Caco-2 (cell line): ENCODE measurements around the gene ITGA5. TPM values are rescaled to one million over a fixed set of nuclear protein-coding genes. Genes with fewer than 3 reads are reported as not detected.

ENCODE experiments used
- BruUV-seq: library from RNA; stranded (reverse); fragments of 400-500 nt; replicated peaks from 2 replicates; lab custom pipeline; 2021; lab: Mats Ljungman, UMichigan
- CTCF ChIA-PET: fragments of 300-600 bp; sonication (Branson Sonifier 250); formaldehyde crosslinking; loops from one replicate; lab custom pipeline; 2022; ENCODE audit warnings: antibody characterized with exemption; lab: Charles Lee
- POLR2A ChIA-PET: fragments of 300-600 bp; sonication (Branson Sonifier 250); formaldehyde crosslinking; loops from one replicate; lab custom pipeline; 2022; ENCODE audit warnings: antibody characterized with exemption; lab: Charles Lee
- DNase-seq, 2 experiments: peaks; one replicate each; pipeline versions ENCODE4 v3.0.0 to v3.0.0-alpha.2; 2020 to 2022
- H3K27me3 ChIP-seq: replicated peaks from 2 replicates; pipeline ENCODE4 v1.6.0; 2011; ENCODE audit warnings: low read length; ENCODE audit not compliant: control insufficient read depth, insufficient read depth
- H3K36me3 ChIP-seq: 2 replicates; pipeline ENCODE4 v1.5.1; 2011; ENCODE audit warnings: low read length; ENCODE audit not compliant: control insufficient read depth, insufficient read depth
- H3K4me1 ChIP-seq: fragments of 250-450 bp; sonication (Bioruptor Pico); 2 replicates; pipeline ENCODE4 v1.5.1; 2020; ENCODE audit warnings: mild to moderate bottlenecking
- H3K4me3 ChIP-seq: 2 replicates; pipeline ENCODE4 v1.5.1; 2011; ENCODE audit warnings: low read depth, mild to moderate bottlenecking, control low read depth, low read length
- H3K9me3 ChIP-seq: fragments of 250-450 bp; sonication (Bioruptor Pico); 2 replicates; pipeline ENCODE4 v1.5.1; 2020; ENCODE audit warnings: mild to moderate bottlenecking, moderate library complexity
- H3K27ac Mint-ChIP-seq: one replicate; pipeline ENCODE4 v1.8.0; 2022; ENCODE audit warnings: mixed read lengths; ENCODE audit not compliant: unreplicated experiment
- H3K27me3 Mint-ChIP-seq: one replicate; pipeline ENCODE4 v1.8.0; 2022; ENCODE audit warnings: mixed read lengths; ENCODE audit not compliant: insufficient read depth, unreplicated experiment
- H3K36me3 Mint-ChIP-seq: one replicate; pipeline ENCODE4 v1.8.0; 2022; ENCODE audit warnings: mild to moderate bottlenecking, mixed read lengths; ENCODE audit not compliant: insufficient read depth, unreplicated experiment
- H3K4me1 Mint-ChIP-seq: one replicate; pipeline ENCODE4 v1.8.0; 2022; ENCODE audit warnings: low read depth, mixed read lengths; ENCODE audit not compliant: unreplicated experiment
- H3K4me3 Mint-ChIP-seq: one replicate; pipeline ENCODE4 v1.8.0; 2022; ENCODE audit warnings: mild to moderate bottlenecking, moderate library complexity, mixed read lengths; ENCODE audit not compliant: unreplicated experiment
- H3K9me3 Mint-ChIP-seq: one replicate; pipeline ENCODE4 v1.8.0; 2022; ENCODE audit warnings: mixed read lengths; ENCODE audit not compliant: unreplicated experiment
- intact Hi-C: fragments of 100-400 bp; cut with micrococcal nuclease; formaldehyde crosslinking; loops from one replicate; pipeline ENCODE4 v1.10.0; 2022; ENCODE audit not compliant: unreplicated experiment
- total RNA-seq: library from RNA; stranded (reverse); gene quantifications from 2 replicates; pipeline ENCODE4 v1.2.3, GENCODE V29; 2022
- TF ChIP-seq, protein P1 (sequence below), 2 experiments: fragments of 200-600 bp in 1 of 2; IDR thresholded peaks; 1 replicate in 1 of 2; 2 replicates in 1 of 2; pipeline versions ENCODE4 v1.5.1 to v1.8.0; 2011 to 2022; ENCODE audit warnings: antibody characterized with exemption in 1 of 2, control low read depth in 1 of 2, inconsistent platforms in 1 of 2, low read depth in 1 of 2, low read length in 1 of 2, mild to moderate bottlenecking in 1 of 2, moderate library complexity in 1 of 2; ENCODE audit not compliant: insufficient read depth in 1 of 2, severe bottlenecking in 1 of 2, unreplicated experiment in 1 of 2

Gene ITGA5
- total RNA-seq, 1 experiment from 2014 or later = 17.3 TPM

DNA sequence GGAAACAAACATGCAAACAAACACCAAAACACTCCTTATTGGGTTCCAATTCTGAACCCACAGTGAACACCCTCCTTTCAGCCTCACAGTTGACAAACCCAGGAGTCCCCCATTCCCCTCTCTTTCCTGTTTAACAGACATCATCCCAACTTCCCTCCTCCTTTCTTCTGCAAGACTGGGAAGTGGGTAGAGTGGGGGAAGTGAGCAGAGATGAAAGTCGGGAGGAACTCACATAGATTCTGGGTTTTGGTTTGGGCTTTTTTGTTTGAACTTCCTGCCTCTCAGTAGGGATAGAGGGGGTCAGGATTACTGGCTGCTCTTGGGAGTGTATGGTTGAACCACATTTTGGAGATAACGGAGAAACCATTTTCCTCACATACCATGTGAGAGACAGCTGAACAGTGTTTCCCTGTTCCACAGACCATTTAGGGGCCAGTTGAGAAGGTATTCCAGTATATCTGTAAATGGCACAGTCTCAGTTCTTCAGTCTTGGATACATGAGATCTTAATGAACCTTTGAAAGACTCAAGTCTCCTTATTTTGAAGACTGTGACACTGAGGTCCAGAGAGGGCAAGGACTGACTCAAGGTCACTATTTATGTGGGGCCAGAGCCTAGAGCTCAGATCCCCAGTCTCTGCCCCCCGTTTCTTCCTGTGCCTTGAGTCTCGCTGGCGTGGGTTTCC is 50.9 kb downstream of the ITGA5 start:
- Histone ChIP-seq H3K4me1 (peaks cover 6% of the 10 kb centered on the region; the same call in 1 of the 2 replicates), H3K27me3 (no peaks in the 10 kb centered on the region), H3K4me3 (no peak overlapping the region), H3K9me3 (no peaks in the 10 kb centered on the region), H3K36me3 (no peaks in the 10 kb centered on the region)
- H3K4me3 Mint-ChIP-seq = peak overlapping the region; percentile 23
- no peaks in the 10 kb centered on the region for H3K9me3 Mint-ChIP-seq
- no peak for DNase-seq
- TF ChIP-seq, protein P1, sequence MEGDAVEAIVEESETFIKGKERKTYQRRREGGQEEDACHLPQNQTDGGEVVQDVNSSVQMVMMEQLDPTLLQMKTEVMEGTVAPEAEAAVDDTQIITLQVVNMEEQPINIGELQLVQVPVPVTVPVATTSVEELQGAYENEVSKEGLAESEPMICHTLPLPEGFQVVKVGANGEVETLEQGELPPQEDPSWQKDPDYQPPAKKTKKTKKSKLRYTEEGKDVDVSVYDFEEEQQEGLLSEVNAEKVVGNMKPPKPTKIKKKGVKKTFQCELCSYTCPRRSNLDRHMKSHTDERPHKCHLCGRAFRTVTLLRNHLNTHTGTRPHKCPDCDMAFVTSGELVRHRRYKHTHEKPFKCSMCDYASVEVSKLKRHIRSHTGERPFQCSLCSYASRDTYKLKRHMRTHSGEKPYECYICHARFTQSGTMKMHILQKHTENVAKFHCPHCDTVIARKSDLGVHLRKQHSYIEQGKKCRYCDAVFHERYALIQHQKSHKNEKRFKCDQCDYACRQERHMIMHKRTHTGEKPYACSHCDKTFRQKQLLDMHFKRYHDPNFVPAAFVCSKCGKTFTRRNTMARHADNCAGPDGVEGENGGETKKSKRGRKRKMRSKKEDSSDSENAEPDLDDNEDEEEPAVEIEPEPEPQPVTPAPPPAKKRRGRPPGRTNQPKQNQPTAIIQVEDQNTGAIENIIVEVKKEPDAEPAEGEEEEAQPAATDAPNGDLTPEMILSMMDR (IDR thresholded peaks at IDR 0.05; ENCODE audit: insufficient read depth in 1 of 2, low read depth in 1 of 2, low read length in 1 of 2, severe bottlenecking in 1 of 2, unreplicated experiment in 1 of 2) = no peak
- intact Hi-C loops = loop anchor here (1.0 to 2.0 kb wide), 2 partner anchors 31 to 148 kb away; no protein-coding TSS in a partner anchor
- no peak overlapping the region for H3K27ac Mint-ChIP-seq
- BruUV-seq = no TSS peak
- H3K4me1 Mint-ChIP-seq = no peaks in the 10 kb centered on the region
- POLR2A ChIA-PET = interaction anchor here (0.6 to 1.0 kb wide), 2 partner anchors 43 to 290 kb away, joined by 3 to 11 read pairs; partner anchors contain the start of gene COPZ1
- H3K27me3 Mint-ChIP-seq = no peaks in the 10 kb centered on the region
- H3K36me3 Mint-ChIP-seq = peaks cover 8% of the 10 kb centered on the region
- CTCF ChIA-PET = interaction anchor here (0.5 to 2.4 kb wide), 10 partner anchors 9 to 1115 kb away, joined by 3 to 28 read pairs (median 5); partner anchors contain the start of gene COPZ1

DNA sequence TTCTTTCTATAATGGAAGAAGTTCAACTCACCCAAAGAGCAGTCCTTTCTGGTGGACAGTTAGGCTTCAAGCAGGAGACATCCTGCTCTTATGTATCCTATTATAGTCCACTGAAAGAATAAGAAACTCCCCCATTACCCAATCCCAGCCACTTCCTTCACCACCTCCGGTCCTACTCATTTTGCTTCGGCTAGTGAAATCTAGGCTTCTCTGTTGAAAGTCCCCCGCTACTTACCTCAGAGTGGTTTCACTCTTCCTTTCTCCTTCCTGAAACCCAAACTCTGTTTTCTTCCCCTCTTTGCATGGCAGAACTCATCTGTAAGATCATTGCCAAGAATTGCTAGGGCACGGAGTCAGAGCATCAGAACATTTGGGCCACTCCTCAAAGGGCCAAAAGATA is 54.7 kb downstream of the ITGA5 start, which contains the start of gene GPR84:
TSS of gene GPR84 (minus strand) at position 74 of the 400 bp plus-strand sequence. CDS start 635 bp downstream, outside the sequence.
- intact Hi-C loops = no loop called here
- no peaks in the 10 kb centered on the region for H3K9me3 ChIP-seq
- Mint-ChIP-seq H3K27ac (no peak within 1 kb of the TSS), H3K27me3 (no peaks in the 10 kb centered on the region), H3K4me1 (no peaks in the 10 kb centered on the region), H3K36me3 (no peaks in the 10 kb centered on the region), H3K4me3 (no peak within 1 kb of the TSS), H3K9me3 (no peaks in the 10 kb centered on the region)
- H3K36me3 ChIP-seq = no peaks in the 10 kb centered on the region
- TF ChIP-seq, protein P1 (IDR thresholded peaks at IDR 0.05; ENCODE audit: insufficient read depth in 1 of 2, low read depth in 1 of 2, low read length in 1 of 2, severe bottlenecking in 1 of 2, unreplicated experiment in 1 of 2) = no peak
- ChIA-PET CTCF (no interaction called here), POLR2A (no interaction called here)
- no peak within 1 kb of the TSS for H3K4me3 ChIP-seq
- no peaks in the 10 kb centered on the region for H3K27me3 ChIP-seq
- DNase-seq = no peak
- no TSS peak for BruUV-seq
- peaks cover 12% of the 10 kb centered on the region for H3K4me1 ChIP-seq

DNA sequence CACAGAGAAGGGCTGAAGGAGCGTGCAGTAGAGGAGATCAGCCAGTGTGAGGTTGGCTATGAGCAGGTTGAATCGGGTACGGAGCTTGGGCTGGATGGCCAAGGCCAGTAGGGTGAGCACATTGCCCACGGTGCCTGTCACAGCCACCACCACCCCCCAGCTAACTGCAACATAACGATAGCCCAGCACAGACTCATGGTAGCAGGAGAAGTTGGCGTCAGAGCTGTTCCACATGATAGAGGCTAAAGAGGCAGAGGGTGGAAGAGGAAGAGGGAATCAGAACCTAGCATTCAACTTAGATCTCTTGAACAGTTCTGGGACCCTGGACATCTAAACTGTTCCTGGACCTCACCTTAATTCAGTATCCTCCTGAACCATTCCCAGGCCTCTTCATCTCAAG is 55.4 kb downstream of the ITGA5 start:
- Mint-ChIP-seq H3K4me1 (no peaks in the 10 kb centered on the region), H3K27me3 (no peaks in the 10 kb centered on the region), H3K36me3 (no peaks in the 10 kb centered on the region), H3K9me3 (no peaks in the 10 kb centered on the region), H3K27ac (no peak overlapping the region), H3K4me3 (no peak overlapping the region)
- no peaks in the 10 kb centered on the region for H3K9me3 ChIP-seq
- no peaks in the 10 kb centered on the region for H3K27me3 ChIP-seq
- H3K4me3 ChIP-seq = no peak overlapping the region
- intact Hi-C loops = no loop called here
- DNase-seq = no peak
- POLR2A ChIA-PET = no interaction called here
- BruUV-seq = no TSS peak
- CTCF ChIA-PET = no interaction called here
- peaks cover 12% of the 10 kb centered on the region for H3K4me1 ChIP-seq
- TF ChIP-seq, protein P1 (IDR thresholded peaks at IDR 0.05; ENCODE audit: insufficient read depth in 1 of 2, low read depth in 1 of 2, low read length in 1 of 2, severe bottlenecking in 1 of 2, unreplicated experiment in 1 of 2) = no peak
- no peaks in the 10 kb centered on the region for H3K36me3 ChIP-seq
